ENCODE data around the gene DISC1. TPM values are rescaled to one million over a fixed set of nuclear protein-coding genes. Genes with fewer than 3 reads are reported as not detected.
A peak's percentile ranks its signal among the peaks of the same experiment; 100 is the strongest.

DISC1 gene
- 16.0 TPM for total RNA-seq

- Histone ChIP-seq H3K36me3 (no peaks in the 10 kb centered on the region), H3K27me3 (no peaks in the 10 kb centered on the region), H3K9me3 (no peaks in the 10 kb centered on the region), H3K4me3 (peak within 1 kb of the TSS; percentile 63 to 87), H3K4me1 (peaks cover 3 to 5% of the 10 kb centered on the region in 2 donors), H3K27ac (peak within 1 kb of the TSS; percentile 65 to 86)
- TF ChIP-seq, protein P1, sequence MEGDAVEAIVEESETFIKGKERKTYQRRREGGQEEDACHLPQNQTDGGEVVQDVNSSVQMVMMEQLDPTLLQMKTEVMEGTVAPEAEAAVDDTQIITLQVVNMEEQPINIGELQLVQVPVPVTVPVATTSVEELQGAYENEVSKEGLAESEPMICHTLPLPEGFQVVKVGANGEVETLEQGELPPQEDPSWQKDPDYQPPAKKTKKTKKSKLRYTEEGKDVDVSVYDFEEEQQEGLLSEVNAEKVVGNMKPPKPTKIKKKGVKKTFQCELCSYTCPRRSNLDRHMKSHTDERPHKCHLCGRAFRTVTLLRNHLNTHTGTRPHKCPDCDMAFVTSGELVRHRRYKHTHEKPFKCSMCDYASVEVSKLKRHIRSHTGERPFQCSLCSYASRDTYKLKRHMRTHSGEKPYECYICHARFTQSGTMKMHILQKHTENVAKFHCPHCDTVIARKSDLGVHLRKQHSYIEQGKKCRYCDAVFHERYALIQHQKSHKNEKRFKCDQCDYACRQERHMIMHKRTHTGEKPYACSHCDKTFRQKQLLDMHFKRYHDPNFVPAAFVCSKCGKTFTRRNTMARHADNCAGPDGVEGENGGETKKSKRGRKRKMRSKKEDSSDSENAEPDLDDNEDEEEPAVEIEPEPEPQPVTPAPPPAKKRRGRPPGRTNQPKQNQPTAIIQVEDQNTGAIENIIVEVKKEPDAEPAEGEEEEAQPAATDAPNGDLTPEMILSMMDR (IDR thresholded peaks at IDR 0.05) = no peak
- peak; percentile 68 to 93 for DNase-seq (ENCODE audit: low spot score in 2 of 2)
- intact Hi-C loops (cut with DNase I) = no loop called here
Observed at GRCh38 chr1:231626535-231626950, at the start of gene DISC1. DISC1 (plus strand) TSS chr1:231626790; CDS start chr1:231626868, 78 bp downstream.

DNA sequence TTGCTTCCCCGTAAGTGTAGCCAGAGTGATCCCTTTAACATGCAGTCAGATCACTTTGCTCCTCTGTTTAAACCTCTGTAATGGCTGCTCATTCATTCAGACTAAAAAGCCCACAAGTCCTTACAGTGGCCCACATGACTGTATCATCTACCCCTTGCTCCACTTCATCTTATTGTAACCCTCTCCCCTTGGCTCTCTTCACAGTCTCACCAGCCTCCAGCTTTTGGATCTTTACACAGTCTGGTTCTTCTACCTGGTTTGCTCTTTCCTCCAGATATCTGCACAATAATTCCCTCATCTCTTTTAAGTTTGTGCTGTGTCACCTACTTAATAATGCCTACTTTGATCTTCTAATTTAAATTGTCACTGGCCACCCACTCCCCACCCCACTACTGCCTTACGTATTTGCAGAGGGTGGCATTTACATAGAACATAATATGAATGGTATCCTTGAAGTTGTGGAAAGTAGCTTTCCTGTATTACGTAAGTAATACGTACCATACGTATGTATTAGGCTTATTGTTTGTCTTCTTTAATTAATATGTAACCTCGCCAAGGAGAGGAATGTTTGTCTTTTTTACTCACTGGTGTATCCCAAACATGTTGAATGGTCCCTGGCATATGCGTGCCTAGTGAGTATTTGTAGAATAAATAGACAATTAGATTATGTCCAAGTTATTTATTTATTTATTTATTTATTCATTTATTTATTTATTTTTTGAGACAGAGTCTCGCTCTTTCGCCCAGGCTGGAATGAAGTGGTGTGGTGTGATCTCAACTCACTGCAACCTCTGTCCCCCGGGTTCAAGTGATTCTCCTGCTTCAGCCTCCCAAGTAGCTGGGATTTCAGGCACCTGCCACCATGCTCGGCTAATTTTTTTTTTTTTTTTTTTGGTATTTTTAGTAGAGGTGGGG, 49.5 kb upstream of the DISC1 start:
- no peak for DNase-seq (ENCODE audit: low spot score in 2 of 2)
- H3K9me3 ChIP-seq = no peaks in the 10 kb centered on the region
- TF ChIP-seq, protein P1 (IDR thresholded peaks at IDR 0.05) = no peak
- no peaks in the 10 kb centered on the region for H3K4me1 ChIP-seq
- H3K36me3 ChIP-seq = no peaks in the 10 kb centered on the region
- no peaks in the 10 kb centered on the region for H3K27me3 ChIP-seq
- intact Hi-C loops (cut with DNase I) = no loop called here
- no peak overlapping the region for H3K4me3 ChIP-seq
- H3K27ac ChIP-seq = no peak overlapping the region

DNA sequence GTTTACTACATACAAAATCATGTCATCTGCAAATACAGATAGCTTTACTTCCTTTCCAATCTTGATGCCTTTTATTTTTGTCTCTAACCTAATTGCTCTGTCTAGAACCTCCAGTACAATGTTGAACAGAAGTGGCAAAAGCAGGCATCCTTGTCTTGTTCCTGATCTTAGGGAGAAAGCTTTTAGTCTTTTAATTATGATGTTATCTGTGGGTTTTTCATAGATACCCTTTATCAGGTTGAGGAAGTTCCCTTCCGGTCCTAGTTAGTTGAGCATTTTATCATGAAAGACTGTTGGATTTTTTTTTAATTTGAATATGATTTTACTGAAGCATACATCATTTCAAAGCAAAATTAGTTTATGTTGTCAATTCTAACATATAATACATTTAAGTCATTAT, 45.7 kb upstream of the DISC1 start:
- Histone ChIP-seq H3K36me3 (no peaks in the 10 kb centered on the region), H3K4me1 (no peaks in the 10 kb centered on the region), H3K4me3 (no peak overlapping the region), H3K9me3 (no peaks in the 10 kb centered on the region), H3K27me3 (no peaks in the 10 kb centered on the region), H3K27ac (no peak overlapping the region)
- intact Hi-C loops (cut with DNase I) = no loop called here
- no peak for DNase-seq (ENCODE audit: low spot score in 2 of 2)
- TF ChIP-seq, protein P1 (IDR thresholded peaks at IDR 0.05) = no peak

GRCh38 chr1:231581859-231582258, 44.7 kb upstream of the DISC1 start:
- Histone ChIP-seq H3K9me3 (no peaks in the 10 kb centered on the region), H3K4me1 (no peaks in the 10 kb centered on the region), H3K4me3 (no peak overlapping the region), H3K27me3 (no peaks in the 10 kb centered on the region), H3K27ac (no peak overlapping the region), H3K36me3 (no peaks in the 10 kb centered on the region)
- intact Hi-C loops (cut with DNase I) = no loop called here
- TF ChIP-seq, protein P1 (IDR thresholded peaks at IDR 0.05) = no peak
- no peak for DNase-seq (ENCODE audit: low spot score in 2 of 2)

- DNase-seq (ENCODE audit: low spot score in 2 of 2) = no peak
- intact Hi-C loops (cut with DNase I) = no loop called here
Observed at GRCh38 chr1:231583376-231583775, 43.2 kb upstream of the DISC1 start.

More at GRCh38 chr1:231583376-231583775, 43.2 kb upstream of the DISC1 start:
- no peaks in the 10 kb centered on the region for H3K9me3 ChIP-seq
- H3K27me3 ChIP-seq = no peaks in the 10 kb centered on the region
- no peaks in the 10 kb centered on the region for H3K36me3 ChIP-seq
- no peaks in the 10 kb centered on the region for H3K4me1 ChIP-seq
- no peak overlapping the region for H3K4me3 ChIP-seq
- H3K27ac ChIP-seq = no peak overlapping the region
- TF ChIP-seq, protein P1 (IDR thresholded peaks at IDR 0.05) = no peak
